GM12865 (cell line): ENCODE data around the gene ATP11A.

Source experiments
- DNase-seq: peaks from one replicate; pipeline ENCODE4 v3.0.0; 2010; ENCODE audit warnings: low read depth
- H3K4me3 ChIP-seq: 2 replicates; pipeline ENCODE4 v1.5.1; 2011; ENCODE audit warnings: mild to moderate bottlenecking, low read depth, low read length, control low read depth
- CTCF ChIP-seq: IDR thresholded peaks from 2 replicates; pipeline ENCODE4 v1.5.1; 2011; ENCODE audit warnings: low read length, control low read depth, low read depth, inconsistent platforms; ENCODE audit not compliant: insufficient read depth; ENCODE audit errors: missing control alignments

Gene ATP11A

GRCh38 chr13:112808377-112809140, 118.7 kb downstream of the ATP11A start:
- TF ChIP-seq CTCF, result no peak
- DNase-seq, result no peak
- H3K4me3 ChIP-seq, result no peak overlapping the region

- TF ChIP-seq CTCF, result no peak
- no peak overlapping the region for H3K4me3 ChIP-seq
- no peak for DNase-seq
These were observed 119.8 kb downstream of the ATP11A start for GRCh38 chr13:112809332-112810315.

- no peak overlapping the region for H3K4me3 ChIP-seq
- no peak for TF ChIP-seq CTCF
- no peak for DNase-seq
These were observed 120.8 kb downstream of the ATP11A start for GRCh38 chr13:112810608-112811007.

GRCh38 chr13:112812306-112813055, 122.6 kb downstream of the ATP11A start:
- no peak for TF ChIP-seq CTCF
- DNase-seq, result no peak
- H3K4me3 ChIP-seq, result no peak overlapping the region

GRCh38 chr13:112813552-112813951, 123.7 kb downstream of the ATP11A start:
- TF ChIP-seq CTCF, result no peak
- no peak overlapping the region for H3K4me3 ChIP-seq
- DNase-seq, result no peak

GRCh38 chr13:112814905-112815585, 125.2 kb downstream of the ATP11A start:
- H3K4me3 ChIP-seq, result no peak overlapping the region
- no peak for TF ChIP-seq CTCF
- DNase-seq, result no peak
